Immature natural killer cell (primary cell): ENCODE results near the gene WNT9A. TPM values are rescaled to one million over a fixed set of nuclear protein-coding genes. Genes with fewer than 3 reads are reported as not detected.
A peak's percentile ranks its signal among the peaks of the same experiment; 100 is the strongest.

Experiments used
- DNase-seq, 3 donors: peaks; one replicate each; pipeline ENCODE4 v3.0.0; 2022; ENCODE audit warnings: mixed read lengths in 1 of 3
- H3K27ac Mint-ChIP-seq, 6 donors: one replicate each; pipeline ENCODE4 v1.8.0; 2020; ENCODE audit warnings: mixed read lengths in 6 of 6, mild to moderate bottlenecking in 5 of 6, inconsistent platforms in 4 of 6, moderate library complexity in 3 of 6
- H3K27me3 Mint-ChIP-seq, 3 donors: one replicate each; pipeline ENCODE4 v1.8.0; 2020 to 2021; ENCODE audit warnings: low read depth in 3 of 3, mild to moderate bottlenecking in 3 of 3, mixed read lengths in 3 of 3, moderate library complexity in 3 of 3, inconsistent platforms in 1 of 3
- H3K36me3 Mint-ChIP-seq, 3 donors: one replicate each; pipeline ENCODE4 v1.8.0; 2020; ENCODE audit warnings: mixed read lengths in 3 of 3, inconsistent platforms in 2 of 3, mild to moderate bottlenecking in 2 of 3
- H3K4me1 Mint-ChIP-seq, 2 donors: one replicate each; pipeline ENCODE4 v1.8.0; 2020; ENCODE audit warnings: inconsistent platforms in 2 of 2, mild to moderate bottlenecking in 2 of 2, mixed read lengths in 2 of 2, moderate library complexity in 1 of 2
- H3K4me3 Mint-ChIP-seq, 5 donors: one replicate each; pipeline ENCODE4 v1.8.0; 2020; ENCODE audit warnings: mild to moderate bottlenecking in 5 of 5, mixed read lengths in 5 of 5, inconsistent platforms in 3 of 5, moderate library complexity in 3 of 5
- H3K9me3 Mint-ChIP-seq, 6 donors: one replicate each; pipeline ENCODE4 v1.8.0; 2020; ENCODE audit warnings: mild to moderate bottlenecking in 6 of 6, mixed read lengths in 6 of 6, inconsistent platforms in 4 of 6, moderate library complexity in 3 of 6
- polyA plus RNA-seq, 3 donors: library from polyadenylated mRNA; unstranded; fragments of 300-500 nt; fragmentation: Illumina TruSeq; gene quantifications; one replicate each; pipeline ENCODE4 v1.2.3, GENCODE V29; 2021

The WNT9A gene
- polyA plus RNA-seq, 3 donors from 2014 or later: not detected

GRCh38 chr1:227891955-227892488 is 55.7 kb downstream of the WNT9A start:
- peaks cover 0 to 1% (median 1%) of the 10 kb centered on the region in 3 donors for H3K27me3 Mint-ChIP-seq
- H3K27ac Mint-ChIP-seq: no peak overlapping the region
- H3K4me3 Mint-ChIP-seq: no peak overlapping the region
- H3K9me3 Mint-ChIP-seq: no peaks in the 10 kb centered on the region
- no peaks in the 10 kb centered on the region for H3K36me3 Mint-ChIP-seq
- peaks cover 2 to 6% of the 10 kb centered on the region in 2 donors for H3K4me1 Mint-ChIP-seq
- DNase-seq: no peak

- H3K4me3 Mint-ChIP-seq: no peak overlapping the region
- peaks cover 0 to 1% (median 1%) of the 10 kb centered on the region in 3 donors for H3K27me3 Mint-ChIP-seq
- no peak overlapping the region for H3K27ac Mint-ChIP-seq
- no peaks in the 10 kb centered on the region for H3K9me3 Mint-ChIP-seq
- no peak for DNase-seq
- peaks cover 6 to 12% of the 10 kb centered on the region in 2 donors for H3K4me1 Mint-ChIP-seq
- H3K36me3 Mint-ChIP-seq: no peaks in the 10 kb centered on the region
Observed at GRCh38 chr1:227891223-227891954, 56.3 kb downstream of the WNT9A start.

- no peak overlapping the region for H3K4me3 Mint-ChIP-seq
- no peaks in the 10 kb centered on the region for H3K9me3 Mint-ChIP-seq
- H3K27me3 Mint-ChIP-seq: peaks cover 0 to 1% (median 1%) of the 10 kb centered on the region in 3 donors
- H3K4me1 Mint-ChIP-seq: peaks cover 11 to 17% of the 10 kb centered on the region in 2 donors
- DNase-seq: no peak
- H3K27ac Mint-ChIP-seq: no peak overlapping the region
- no peaks in the 10 kb centered on the region for H3K36me3 Mint-ChIP-seq
Observed at GRCh38 chr1:227890451-227891222, 57.1 kb downstream of the WNT9A start.

- H3K27me3 Mint-ChIP-seq: no peaks in the 10 kb centered on the region
- H3K36me3 Mint-ChIP-seq: no peaks in the 10 kb centered on the region
- H3K27ac Mint-ChIP-seq: no peak overlapping the region
- no peak for DNase-seq
- H3K4me1 Mint-ChIP-seq: peaks cover 16 to 21% of the 10 kb centered on the region in 2 donors
- no peaks in the 10 kb centered on the region for H3K9me3 Mint-ChIP-seq
- no peak overlapping the region for H3K4me3 Mint-ChIP-seq
Observed at GRCh38 chr1:227889863-227890405, 57.8 kb downstream of the WNT9A start.

GRCh38 chr1:227889047-227889862 is 58.5 kb downstream of the WNT9A start:
- Mint-ChIP-seq H3K4me3 (no peak overlapping the region), H3K4me1 (peaks cover 18 to 21% of the 10 kb centered on the region in 2 donors), H3K27me3 (no peaks in the 10 kb centered on the region), H3K36me3 (no peaks in the 10 kb centered on the region), H3K9me3 (no peaks in the 10 kb centered on the region), H3K27ac (peak overlapping the region in 1 of 6 donors; percentile 72)
- DNase-seq: no peak

- Mint-ChIP-seq H3K4me1 (peaks cover 18 to 21% of the 10 kb centered on the region in 2 donors), H3K27ac (peak overlapping the region in 1 of 6 donors; percentile 72), H3K9me3 (no peaks in the 10 kb centered on the region), H3K27me3 (no peaks in the 10 kb centered on the region), H3K36me3 (no peaks in the 10 kb centered on the region), H3K4me3 (no peak overlapping the region)
- no peak for DNase-seq
Observed at GRCh38 chr1:227888404-227889046, 59.2 kb downstream of the WNT9A start.

GRCh38 chr1:227887697-227888403 is 59.9 kb downstream of the WNT9A start:
- Mint-ChIP-seq H3K4me1 (peaks cover 18 to 21% of the 10 kb centered on the region in 2 donors), H3K4me3 (peak overlapping the region in 4 of 5 donors; percentile 64 to 82 (median 74)), H3K27ac (peak overlapping the region in 2 of 6 donors; percentile 26 to 55), H3K9me3 (no peaks in the 10 kb centered on the region), H3K36me3 (no peaks in the 10 kb centered on the region), H3K27me3 (peaks cover 0 to 1% (median 0%) of the 10 kb centered on the region in 3 donors)
- peak in 2 of 3 donors; percentile 26 to 30 for DNase-seq

- peaks cover 20 to 21% of the 10 kb centered on the region in 2 donors for H3K4me1 Mint-ChIP-seq
Observed at GRCh38 chr1:227886993-227887696, 60.6 kb downstream of the WNT9A start.

GRCh38 chr1:227886503-227886961 is 61.2 kb downstream of the WNT9A start:
- H3K4me1 Mint-ChIP-seq: peaks cover 20 to 21% of the 10 kb centered on the region in 2 donors
- no peak for DNase-seq
- peak overlapping the region in 4 of 5 donors; percentile 38 to 74 (median 59) for H3K4me3 Mint-ChIP-seq

More at GRCh38 chr1:227886993-227887696, 60.6 kb downstream of the WNT9A start:
- Mint-ChIP-seq H3K27me3 (peaks cover 0 to 1% (median 0%) of the 10 kb centered on the region in 3 donors), H3K4me3 (peak overlapping the region in 4 of 5 donors; percentile 38 to 74 (median 59)), H3K9me3 (no peaks in the 10 kb centered on the region), H3K36me3 (no peaks in the 10 kb centered on the region), H3K27ac (no peak overlapping the region)
- DNase-seq: peak in 1 of 3 donors; percentile 12

GRCh38 chr1:227885648-227886502 is 61.9 kb downstream of the WNT9A start:
- Mint-ChIP-seq H3K9me3 (no peaks in the 10 kb centered on the region), H3K27me3 (peaks cover 0 to 3% (median 0%) of the 10 kb centered on the region in 3 donors), H3K36me3 (no peaks in the 10 kb centered on the region), H3K4me3 (peak overlapping the region; percentile 51 to 70 (median 63)), H3K4me1 (peaks cover 20 to 21% of the 10 kb centered on the region in 2 donors), H3K27ac (peak overlapping the region in 2 of 6 donors; percentile 32 to 73)
- DNase-seq: no peak

More at GRCh38 chr1:227886503-227886961, 61.2 kb downstream of the WNT9A start:
- no peak overlapping the region for H3K27ac Mint-ChIP-seq
- no peaks in the 10 kb centered on the region for H3K36me3 Mint-ChIP-seq
- H3K27me3 Mint-ChIP-seq: peaks cover 0 to 1% (median 0%) of the 10 kb centered on the region in 3 donors
- H3K9me3 Mint-ChIP-seq: no peaks in the 10 kb centered on the region

GRCh38 chr1:227885135-227885647 is 62.5 kb downstream of the WNT9A start:
- H3K4me1 Mint-ChIP-seq: peaks cover 20 to 21% of the 10 kb centered on the region in 2 donors

More at GRCh38 chr1:227885135-227885647, 62.5 kb downstream of the WNT9A start:
- Mint-ChIP-seq H3K9me3 (no peaks in the 10 kb centered on the region), H3K27me3 (peaks cover 0 to 3% (median 0%) of the 10 kb centered on the region in 3 donors), H3K27ac (peak overlapping the region in 1 of 6 donors; percentile 73), H3K4me3 (peak overlapping the region; percentile 51 to 70 (median 63)), H3K36me3 (no peaks in the 10 kb centered on the region)
- DNase-seq: peak in 1 of 3 donors; percentile 16
